H1 (cell line): ENCODE results near the gene CC2D1B. TPM values are rescaled to one million over a fixed set of nuclear protein-coding genes. Genes with fewer than 3 reads are reported as not detected.

Experiments
- BACH1 ChIP-seq: IDR thresholded peaks from 2 replicates; pipeline ENCODE4 v1.6.1; 2012; ENCODE audit warnings: low read length, improper control_type of control experiment
- JUND ChIP-seq: IDR thresholded peaks from 2 replicates; pipeline ENCODE4 v1.6.1; 2011; ENCODE audit warnings: mild to moderate bottlenecking, improper control_type of control experiment, low read length
- KDM5A ChIP-seq: fragments of 200-600 bp; IDR thresholded peaks from 2 replicates; pipeline ENCODE4 v1.7.1; 2012; ENCODE audit warnings: mild to moderate bottlenecking, low read length, inconsistent platforms, mixed read lengths
- polyA plus RNA-seq, 7 experiments: library from polyadenylated mRNA; depleted of rRNA in 3 of 7; stranded (reverse) in 5 of 7; unstranded in 2 of 7; fragments of >200 nt in 5 of 7; fragments of 200-250 nt in 2 of 7; gene quantifications; 1 replicate in 5 of 7; 2 replicates in 1 of 7; 4 replicates in 1 of 7; pipeline versions ENCODE4 v1.2.1 to v1.2.3, GENCODE V29; 2011 to 2013; ENCODE audit warnings: missing spikeins in 2 of 7, mixed read lengths in 2 of 7
- total RNA-seq: library from RNA; stranded (reverse); fragmentation: NEBNext Ultra II Directional; extraction: Animal tissue kit (Norgen Biotek cat#: 25700); gene quantifications from 2 replicates; pipeline ENCODE4 v1.2.1, GENCODE V29; 2021
- TF ChIP-seq, protein P1 (sequence below): fragments of 300-600 bp; sonication (generic); IDR thresholded peaks from 2 replicates; pipeline ENCODE4 v1.7.1; 2012; ENCODE audit warnings: low read length, moderate library complexity, mild to moderate bottlenecking, inconsistent platforms; ENCODE audit not compliant: insufficient replicate concordance

Gene CC2D1B
- total and polyA plus RNA-seq, 2 of the 8 experiments (the other 6 are each of a cell fraction or from before 2014, with no cell fraction given), result 7.4 to 13.1 TPM

DNA sequence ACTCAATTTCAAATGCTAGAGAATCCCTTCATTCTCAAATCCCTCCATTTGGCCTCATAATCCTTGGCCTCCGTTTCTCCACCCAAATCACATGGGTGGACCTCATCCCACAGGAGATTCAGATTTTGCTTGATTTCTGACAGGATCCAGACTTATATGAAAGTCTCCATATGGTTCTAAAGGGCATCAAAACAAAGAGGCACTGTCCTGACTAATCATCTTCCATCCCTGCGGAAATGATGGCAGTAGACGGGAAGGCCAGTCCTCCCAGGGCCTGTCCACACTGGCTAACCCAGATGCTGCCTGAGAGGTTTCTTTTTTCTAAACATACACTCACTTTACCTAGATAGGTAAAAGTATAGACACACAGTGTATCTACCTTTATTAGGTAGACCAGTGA is 19.4 kb upstream of the CC2D1B start (continued):
- TF ChIP-seq, protein P1, sequence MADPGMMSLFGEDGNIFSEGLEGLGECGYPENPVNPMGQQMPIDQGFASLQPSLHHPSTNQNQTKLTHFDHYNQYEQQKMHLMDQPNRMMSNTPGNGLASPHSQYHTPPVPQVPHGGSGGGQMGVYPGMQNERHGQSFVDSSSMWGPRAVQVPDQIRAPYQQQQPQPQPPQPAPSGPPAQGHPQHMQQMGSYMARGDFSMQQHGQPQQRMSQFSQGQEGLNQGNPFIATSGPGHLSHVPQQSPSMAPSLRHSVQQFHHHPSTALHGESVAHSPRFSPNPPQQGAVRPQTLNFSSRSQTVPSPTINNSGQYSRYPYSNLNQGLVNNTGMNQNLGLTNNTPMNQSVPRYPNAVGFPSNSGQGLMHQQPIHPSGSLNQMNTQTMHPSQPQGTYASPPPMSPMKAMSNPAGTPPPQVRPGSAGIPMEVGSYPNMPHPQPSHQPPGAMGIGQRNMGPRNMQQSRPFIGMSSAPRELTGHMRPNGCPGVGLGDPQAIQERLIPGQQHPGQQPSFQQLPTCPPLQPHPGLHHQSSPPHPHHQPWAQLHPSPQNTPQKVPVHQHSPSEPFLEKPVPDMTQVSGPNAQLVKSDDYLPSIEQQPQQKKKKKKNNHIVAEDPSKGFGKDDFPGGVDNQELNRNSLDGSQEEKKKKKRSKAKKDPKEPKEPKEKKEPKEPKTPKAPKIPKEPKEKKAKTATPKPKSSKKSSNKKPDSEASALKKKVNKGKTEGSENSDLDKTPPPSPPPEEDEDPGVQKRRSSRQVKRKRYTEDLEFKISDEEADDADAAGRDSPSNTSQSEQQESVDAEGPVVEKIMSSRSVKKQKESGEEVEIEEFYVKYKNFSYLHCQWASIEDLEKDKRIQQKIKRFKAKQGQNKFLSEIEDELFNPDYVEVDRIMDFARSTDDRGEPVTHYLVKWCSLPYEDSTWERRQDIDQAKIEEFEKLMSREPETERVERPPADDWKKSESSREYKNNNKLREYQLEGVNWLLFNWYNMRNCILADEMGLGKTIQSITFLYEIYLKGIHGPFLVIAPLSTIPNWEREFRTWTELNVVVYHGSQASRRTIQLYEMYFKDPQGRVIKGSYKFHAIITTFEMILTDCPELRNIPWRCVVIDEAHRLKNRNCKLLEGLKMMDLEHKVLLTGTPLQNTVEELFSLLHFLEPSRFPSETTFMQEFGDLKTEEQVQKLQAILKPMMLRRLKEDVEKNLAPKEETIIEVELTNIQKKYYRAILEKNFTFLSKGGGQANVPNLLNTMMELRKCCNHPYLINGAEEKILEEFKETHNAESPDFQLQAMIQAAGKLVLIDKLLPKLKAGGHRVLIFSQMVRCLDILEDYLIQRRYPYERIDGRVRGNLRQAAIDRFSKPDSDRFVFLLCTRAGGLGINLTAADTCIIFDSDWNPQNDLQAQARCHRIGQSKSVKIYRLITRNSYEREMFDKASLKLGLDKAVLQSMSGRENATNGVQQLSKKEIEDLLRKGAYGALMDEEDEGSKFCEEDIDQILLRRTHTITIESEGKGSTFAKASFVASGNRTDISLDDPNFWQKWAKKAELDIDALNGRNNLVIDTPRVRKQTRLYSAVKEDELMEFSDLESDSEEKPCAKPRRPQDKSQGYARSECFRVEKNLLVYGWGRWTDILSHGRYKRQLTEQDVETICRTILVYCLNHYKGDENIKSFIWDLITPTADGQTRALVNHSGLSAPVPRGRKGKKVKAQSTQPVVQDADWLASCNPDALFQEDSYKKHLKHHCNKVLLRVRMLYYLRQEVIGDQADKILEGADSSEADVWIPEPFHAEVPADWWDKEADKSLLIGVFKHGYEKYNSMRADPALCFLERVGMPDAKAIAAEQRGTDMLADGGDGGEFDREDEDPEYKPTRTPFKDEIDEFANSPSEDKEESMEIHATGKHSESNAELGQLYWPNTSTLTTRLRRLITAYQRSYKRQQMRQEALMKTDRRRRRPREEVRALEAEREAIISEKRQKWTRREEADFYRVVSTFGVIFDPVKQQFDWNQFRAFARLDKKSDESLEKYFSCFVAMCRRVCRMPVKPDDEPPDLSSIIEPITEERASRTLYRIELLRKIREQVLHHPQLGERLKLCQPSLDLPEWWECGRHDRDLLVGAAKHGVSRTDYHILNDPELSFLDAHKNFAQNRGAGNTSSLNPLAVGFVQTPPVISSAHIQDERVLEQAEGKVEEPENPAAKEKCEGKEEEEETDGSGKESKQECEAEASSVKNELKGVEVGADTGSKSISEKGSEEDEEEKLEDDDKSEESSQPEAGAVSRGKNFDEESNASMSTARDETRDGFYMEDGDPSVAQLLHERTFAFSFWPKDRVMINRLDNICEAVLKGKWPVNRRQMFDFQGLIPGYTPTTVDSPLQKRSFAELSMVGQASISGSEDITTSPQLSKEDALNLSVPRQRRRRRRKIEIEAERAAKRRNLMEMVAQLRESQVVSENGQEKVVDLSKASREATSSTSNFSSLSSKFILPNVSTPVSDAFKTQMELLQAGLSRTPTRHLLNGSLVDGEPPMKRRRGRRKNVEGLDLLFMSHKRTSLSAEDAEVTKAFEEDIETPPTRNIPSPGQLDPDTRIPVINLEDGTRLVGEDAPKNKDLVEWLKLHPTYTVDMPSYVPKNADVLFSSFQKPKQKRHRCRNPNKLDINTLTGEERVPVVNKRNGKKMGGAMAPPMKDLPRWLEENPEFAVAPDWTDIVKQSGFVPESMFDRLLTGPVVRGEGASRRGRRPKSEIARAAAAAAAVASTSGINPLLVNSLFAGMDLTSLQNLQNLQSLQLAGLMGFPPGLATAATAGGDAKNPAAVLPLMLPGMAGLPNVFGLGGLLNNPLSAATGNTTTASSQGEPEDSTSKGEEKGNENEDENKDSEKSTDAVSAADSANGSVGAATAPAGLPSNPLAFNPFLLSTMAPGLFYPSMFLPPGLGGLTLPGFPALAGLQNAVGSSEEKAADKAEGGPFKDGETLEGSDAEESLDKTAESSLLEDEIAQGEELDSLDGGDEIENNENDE, result no peak
- TF ChIP-seq BACH1, result no peak
- no peak for TF ChIP-seq KDM5A
- no peak for TF ChIP-seq JUND
